ENCODE results near the gene MAMLD1.

GRCh38 chrX:150339736-150340135, 23.4 kb upstream of the MAMLD1 start:
- TF ChIP-seq TAF1 (IDR thresholded peaks at IDR 0.05; ENCODE audit: low read depth, low read length) (no peak), POLR2AphosphoS5 (IDR thresholded peaks at IDR 0.05; ENCODE audit: low read depth, low read length) (no peak), PAX5 (IDR thresholded peaks at IDR 0.05; ENCODE audit: insufficient read depth, low read length, severe bottlenecking) (no peak), POLR2A (IDR thresholded peaks at IDR 0.05; ENCODE audit: low read depth, low read length) (no peak)
